UCSD-AML1 (cell line): ENCODE results near the gene CMTM2.
"Not testable (repeated sequence)": the region's sequence is repeated elsewhere in the genome, so short reads cannot be mapped to it uniquely, and the experiment has no call there.

Experiments
- DNase-seq: peaks from one replicate; lab custom pipeline; 2025; ENCODE audit not compliant: unreplicated experiment; lab: John Stamatoyannopoulos, UW

Gene CMTM2

GRCh38 chr16:66552286-66553177 lies 26.7 kb upstream of the CMTM2 start, which contains the start of gene CKLF:
TSS of gene CKLF (plus strand) at chr16:66552576. CDS start at chr16:66552716, 140 bp downstream.
- peak; percentile 96 for DNase-seq

GRCh38 chr16:66553223-66553622 lies 26.0 kb upstream of the CMTM2 start:
- DNase-seq, result no peak

GRCh38 chr16:66554021-66554420 lies 25.2 kb upstream of the CMTM2 start:
- no peak for DNase-seq

- no peak for DNase-seq
These were observed 24.8 kb upstream of the CMTM2 start for GRCh38 chr16:66554495-66554894.

- no peak for DNase-seq
These were observed 19.2 kb upstream of the CMTM2 start for GRCh38 chr16:66560107-66560506.

- DNase-seq, result no peak
These were observed 17.7 kb upstream of the CMTM2 start for GRCh38 chr16:66561381-66562080.

- DNase-seq, result no peak
These were observed 16.9 kb upstream of the CMTM2 start for GRCh38 chr16:66562409-66562808.

- no peak for DNase-seq
These were observed 16.3 kb upstream of the CMTM2 start for GRCh38 chr16:66562986-66563385.

- no peak for DNase-seq
These were observed 15.5 kb upstream of the CMTM2 start for GRCh38 chr16:66563574-66564334.

GRCh38 chr16:66566051-66566901 lies 13.0 kb upstream of the CMTM2 start, which contains the start of gene CMTM1:
TSS of gene CMTM1 (plus strand) at chr16:66566439. CDS start at chr16:66566514, 75 bp downstream.
- DNase-seq, result no peak

GRCh38 chr16:66567270-66567669 lies 12.0 kb upstream of the CMTM2 start:
- DNase-seq, result not testable (repeated sequence)

- no peak for DNase-seq
These were observed 10.9 kb upstream of the CMTM2 start for GRCh38 chr16:66568355-66568754.

- DNase-seq, result no peak
These were observed 10.1 kb upstream of the CMTM2 start for GRCh38 chr16:66569131-66569530.

- no peak for DNase-seq
These were observed 9.3 kb upstream of the CMTM2 start for GRCh38 chr16:66569827-66570405.

- DNase-seq, result peak; percentile 51
These were observed 6.9 kb upstream of the CMTM2 start for GRCh38 chr16:66572356-66572755.

GRCh38 chr16:66574081-66574480 lies 5.2 kb upstream of the CMTM2 start:
- DNase-seq, result no peak

GRCh38 chr16:66574531-66574930 lies 4.7 kb upstream of the CMTM2 start:
- no peak for DNase-seq

- DNase-seq, result no peak
These were observed 4.2 kb upstream of the CMTM2 start for GRCh38 chr16:66575060-66575459.

GRCh38 chr16:66576296-66576695 lies 3.0 kb upstream of the CMTM2 start:
- no peak for DNase-seq

GRCh38 chr16:66580605-66581209 lies 1.4 kb downstream of the CMTM2 start:
- no peak for DNase-seq
